ENCODE results near the gene CACNA1H. TPM values are rescaled to one million over a fixed set of nuclear protein-coding genes. Genes with fewer than 3 reads are reported as not detected.

The CACNA1H gene
- total RNA-seq, 1 experiment from 2014 or later, result 24.3 TPM

DNA sequence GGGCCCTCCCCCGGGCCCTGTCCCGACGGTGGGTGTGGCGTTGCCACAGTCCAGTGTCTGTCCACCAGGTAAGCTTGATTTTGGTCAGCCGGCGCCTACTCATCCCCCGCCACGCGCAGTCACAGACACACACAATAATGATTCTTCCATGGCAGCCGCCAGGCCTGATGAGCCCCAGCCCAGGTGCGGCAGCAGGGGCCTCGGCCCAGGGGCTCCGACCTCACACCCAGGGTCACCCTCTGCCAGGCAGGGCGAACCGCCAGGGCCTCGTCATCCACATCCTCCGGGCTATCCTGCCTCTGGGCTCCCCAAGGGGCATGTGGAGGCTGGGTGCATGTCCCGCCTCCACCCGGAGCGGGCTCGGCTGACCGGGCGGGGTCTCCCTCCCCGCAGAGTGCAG, 64.6 kb downstream of the CACNA1H start:
- intact Hi-C loops (cut with micrococcal nuclease), result no loop called here
- H3K36me3 ChIP-seq (ENCODE audit: control insufficient read depth in 1 of 2, insufficient read depth in 2 of 2, low read length in 2 of 2), result no peaks in the 10 kb centered on the region; a peak in 1 of 4 replicates
- H3K79me2 ChIP-seq (ENCODE audit: insufficient read depth, low read length), result no peaks in the 10 kb centered on the region
- no peaks in the 10 kb centered on the region for H3K9me3 ChIP-seq (ENCODE audit: control insufficient read depth in 1 of 2, insufficient read depth in 1 of 2, low read depth in 1 of 2, low read length in 2 of 2)
- no peaks in the 10 kb centered on the region for H3K4me1 ChIP-seq (ENCODE audit: control insufficient read depth in 1 of 2, insufficient read depth in 2 of 2, low read length in 2 of 2)
- DNase-seq (ENCODE audit: low read depth, low spot score), result no peak
- no peaks in the 10 kb centered on the region for H4K20me1 ChIP-seq (ENCODE audit: insufficient read depth)
- RAD21 ChIA-PET (ENCODE audit: low non-redundant PET in 1 of 2, low total read pairs in 2 of 2, uncharacterized antibody in 2 of 2, unreplicated experiment in 2 of 2), result no interaction called here
- H3K4me2 ChIP-seq (ENCODE audit: low read length), result no peak overlapping the region
- no peak overlapping the region for H2AFZ ChIP-seq (ENCODE audit: low read depth, low read length, poor library complexity, severe bottlenecking)
- TF ChIP-seq, protein P1, sequence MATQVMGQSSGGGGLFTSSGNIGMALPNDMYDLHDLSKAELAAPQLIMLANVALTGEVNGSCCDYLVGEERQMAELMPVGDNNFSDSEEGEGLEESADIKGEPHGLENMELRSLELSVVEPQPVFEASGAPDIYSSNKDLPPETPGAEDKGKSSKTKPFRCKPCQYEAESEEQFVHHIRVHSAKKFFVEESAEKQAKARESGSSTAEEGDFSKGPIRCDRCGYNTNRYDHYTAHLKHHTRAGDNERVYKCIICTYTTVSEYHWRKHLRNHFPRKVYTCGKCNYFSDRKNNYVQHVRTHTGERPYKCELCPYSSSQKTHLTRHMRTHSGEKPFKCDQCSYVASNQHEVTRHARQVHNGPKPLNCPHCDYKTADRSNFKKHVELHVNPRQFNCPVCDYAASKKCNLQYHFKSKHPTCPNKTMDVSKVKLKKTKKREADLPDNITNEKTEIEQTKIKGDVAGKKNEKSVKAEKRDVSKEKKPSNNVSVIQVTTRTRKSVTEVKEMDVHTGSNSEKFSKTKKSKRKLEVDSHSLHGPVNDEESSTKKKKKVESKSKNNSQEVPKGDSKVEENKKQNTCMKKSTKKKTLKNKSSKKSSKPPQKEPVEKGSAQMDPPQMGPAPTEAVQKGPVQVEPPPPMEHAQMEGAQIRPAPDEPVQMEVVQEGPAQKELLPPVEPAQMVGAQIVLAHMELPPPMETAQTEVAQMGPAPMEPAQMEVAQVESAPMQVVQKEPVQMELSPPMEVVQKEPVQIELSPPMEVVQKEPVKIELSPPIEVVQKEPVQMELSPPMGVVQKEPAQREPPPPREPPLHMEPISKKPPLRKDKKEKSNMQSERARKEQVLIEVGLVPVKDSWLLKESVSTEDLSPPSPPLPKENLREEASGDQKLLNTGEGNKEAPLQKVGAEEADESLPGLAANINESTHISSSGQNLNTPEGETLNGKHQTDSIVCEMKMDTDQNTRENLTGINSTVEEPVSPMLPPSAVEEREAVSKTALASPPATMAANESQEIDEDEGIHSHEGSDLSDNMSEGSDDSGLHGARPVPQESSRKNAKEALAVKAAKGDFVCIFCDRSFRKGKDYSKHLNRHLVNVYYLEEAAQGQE (IDR thresholded peaks at IDR 0.05; ENCODE audit: low read depth), result no peak
- TF ChIP-seq FOSL1 (IDR thresholded peaks at IDR 0.05; ENCODE audit: low read depth), result no peak
- no peak for TF ChIP-seq YY1 (IDR thresholded peaks at IDR 0.05; ENCODE audit: extremely low read depth, insufficient replicate concordance, low read depth, low read length)
- TF ChIP-seq TCF7L2 (IDR thresholded peaks at IDR 0.05; ENCODE audit: borderline replicate concordance, extremely low read depth, insufficient read depth, insufficient read length), result no peak
- no peak for TF ChIP-seq ZFX (IDR thresholded peaks at IDR 0.05)
- TF ChIP-seq EZH2 (IDR thresholded peaks at IDR 0.05), result no peak
- TF ChIP-seq EGR1 (IDR thresholded peaks at IDR 0.05; ENCODE audit: low read depth), result no peak
- TF ChIP-seq SP1 (IDR thresholded peaks at IDR 0.05; ENCODE audit: low read depth), result no peak
- TF ChIP-seq, protein P2, sequence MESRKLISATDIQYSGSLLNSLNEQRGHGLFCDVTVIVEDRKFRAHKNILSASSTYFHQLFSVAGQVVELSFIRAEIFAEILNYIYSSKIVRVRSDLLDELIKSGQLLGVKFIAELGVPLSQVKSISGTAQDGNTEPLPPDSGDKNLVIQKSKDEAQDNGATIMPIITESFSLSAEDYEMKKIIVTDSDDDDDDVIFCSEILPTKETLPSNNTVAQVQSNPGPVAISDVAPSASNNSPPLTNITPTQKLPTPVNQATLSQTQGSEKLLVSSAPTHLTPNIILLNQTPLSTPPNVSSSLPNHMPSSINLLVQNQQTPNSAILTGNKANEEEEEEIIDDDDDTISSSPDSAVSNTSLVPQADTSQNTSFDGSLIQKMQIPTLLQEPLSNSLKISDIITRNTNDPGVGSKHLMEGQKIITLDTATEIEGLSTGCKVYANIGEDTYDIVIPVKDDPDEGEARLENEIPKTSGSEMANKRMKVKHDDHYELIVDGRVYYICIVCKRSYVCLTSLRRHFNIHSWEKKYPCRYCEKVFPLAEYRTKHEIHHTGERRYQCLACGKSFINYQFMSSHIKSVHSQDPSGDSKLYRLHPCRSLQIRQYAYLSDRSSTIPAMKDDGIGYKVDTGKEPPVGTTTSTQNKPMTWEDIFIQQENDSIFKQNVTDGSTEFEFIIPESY (IDR thresholded peaks at IDR 0.05; ENCODE audit: extremely low read depth, insufficient replicate concordance, low read length), result no peak
- no peak for TF ChIP-seq JUND (IDR thresholded peaks at IDR 0.05)
- TF ChIP-seq RAD21 (IDR thresholded peaks at IDR 0.05; ENCODE audit: low read depth), result no peak
- no peak for TF ChIP-seq SIN3A (IDR thresholded peaks at IDR 0.05; ENCODE audit: low read depth)
- TF ChIP-seq ELF1 (IDR thresholded peaks at IDR 0.05; ENCODE audit: borderline replicate concordance, low read depth), result no peak
- CTCF ChIA-PET, result no interaction called here
- ATAC-seq, result no peak
- no peaks in the 10 kb centered on the region for H3K9me2 ChIP-seq (ENCODE audit: insufficient read depth)
- H3K27me3 ChIP-seq (ENCODE audit: insufficient read depth, low read length), result no peaks in the 10 kb centered on the region
- no peak overlapping the region for H3K9ac ChIP-seq (ENCODE audit: low read length)
- no TSS peak for BruUV-seq (replicated peaks)
- no peak overlapping the region for H3K4me3 ChIP-seq (replicated peaks in 1 of 2; ENCODE audit: low read depth in 1 of 2, low read length in 2 of 2)
- no peak overlapping the region for H3K27ac ChIP-seq (ENCODE audit: low read depth, low read length)
- POLR2A ChIA-PET, result no interaction called here
